Transverse colon (tissue), 4 donors: ENCODE results near the gene SSPN. TPM values are rescaled to one million over a fixed set of nuclear protein-coding genes. Genes with fewer than 3 reads are reported as not detected.

Experiments used
- DNase-seq: peaks from one replicate; pipeline ENCODE4 v3.0.0-alpha.2; 2019
- H3K27ac ChIP-seq, 4 donors: fragments of 200-600 bp; sonication (generic); 2 replicates each; pipeline ENCODE4 v1.5.1; 2016 to 2018; ENCODE audit warnings: inconsistent platforms in 4 of 4
- H3K27me3 ChIP-seq: fragments of 200-600 bp; sonication (generic); 2 replicates; pipeline ENCODE4 v1.5.1; 2017; ENCODE audit warnings: inconsistent platforms
- H3K36me3 ChIP-seq, 4 donors: fragments of 200-600 bp; sonication (generic); 2 replicates each; pipeline ENCODE4 v1.5.1; 2017 to 2019; ENCODE audit warnings: inconsistent platforms in 4 of 4
- H3K4me1 ChIP-seq, 4 donors: fragments of 200-600 bp; sonication (generic); 2 replicates each; pipeline ENCODE4 v1.5.1; 2017 to 2020; ENCODE audit warnings: inconsistent platforms in 4 of 4
- H3K4me3 ChIP-seq, 4 donors: fragments of 200-600 bp; sonication (generic); 1 replicate in 1 of 4; 2 replicates in 3 of 4; pipeline versions ENCODE4 v1.5.1 to v1.6.1; 2017 to 2019; ENCODE audit warnings: inconsistent platforms in 4 of 4
- H3K9me3 ChIP-seq, 2 donors: fragments of 200-600 bp; sonication (generic); 2 replicates each; pipeline ENCODE4 v1.5.1; 2017 to 2019; ENCODE audit warnings: inconsistent platforms in 2 of 2
- EP300 ChIP-seq: sonication (generic); formaldehyde crosslinking; IDR thresholded peaks from one replicate; pipeline ENCODE4 v1.6.1; 2017; ENCODE audit warnings: antibody characterized with exemption, low read depth
- POLR2A ChIP-seq: fragments of 450-650 bp; IDR thresholded peaks from one replicate; pipeline ENCODE4 v1.6.1; 2016; ENCODE audit warnings: antibody characterized with exemption, mild to moderate bottlenecking, moderate library complexity
- POLR2AphosphoS5 ChIP-seq, 3 donors: sonication (generic); formaldehyde crosslinking; IDR thresholded peaks; one replicate each; pipeline ENCODE4 v1.6.1; 2016; ENCODE audit warnings: antibody characterized with exemption in 3 of 3
- WGBS, 2 donors: methylation state at CpG; one replicate each; pipeline ENCODE4 v1.1.5; 2018; ENCODE audit warnings: low coverage in 1 of 2; 5-methylcytosine and 5-hydroxymethylcytosine counted together
- in situ Hi-C, 4 donors: fragments of 200-750 bp; cut with MboI; loops; one replicate each; pipeline versions ENCODE4 v1.15.0 to v1.15.1; 2017; ENCODE audit warnings: low sequenced_read_pairs in 3 of 4, low pct_ligation_motif_present in 1 of 4, low pct_unique_long_range_greater_than_20kb in 1 of 4
- intact Hi-C: fragments of 100-400 bp; cut with DNase I; formaldehyde crosslinking; loops from one replicate; pipeline ENCODE4 v1.15.1; 2023; ENCODE audit warnings: low total_unique reads
- total RNA-seq, 4 donors: library from RNA; depleted of rRNA; stranded (reverse); fragments of >200 nt; gene quantifications; one replicate each; pipeline ENCODE4 v1.1.0, GENCODE V29; 2016
- TF ChIP-seq, protein P1 (sequence below), 5 experiments: fragments of 200-600 bp in 3 of 5; fragments of 450-650 bp in 2 of 5; sonication (generic) in 3 of 5; IDR thresholded peaks; 1 replicate in 2 of 5; 2 replicates in 3 of 5; pipeline ENCODE4 v1.5.1; 2016 to 2017; ENCODE audit warnings: antibody characterized with exemption in 5 of 5, inconsistent platforms in 3 of 5, mild to moderate bottlenecking in 2 of 5, moderate library complexity in 1 of 5

Gene SSPN
- total RNA-seq, 4 donors from 2014 or later = 4.5 to 103 (median 15.0) TPM

DNA sequence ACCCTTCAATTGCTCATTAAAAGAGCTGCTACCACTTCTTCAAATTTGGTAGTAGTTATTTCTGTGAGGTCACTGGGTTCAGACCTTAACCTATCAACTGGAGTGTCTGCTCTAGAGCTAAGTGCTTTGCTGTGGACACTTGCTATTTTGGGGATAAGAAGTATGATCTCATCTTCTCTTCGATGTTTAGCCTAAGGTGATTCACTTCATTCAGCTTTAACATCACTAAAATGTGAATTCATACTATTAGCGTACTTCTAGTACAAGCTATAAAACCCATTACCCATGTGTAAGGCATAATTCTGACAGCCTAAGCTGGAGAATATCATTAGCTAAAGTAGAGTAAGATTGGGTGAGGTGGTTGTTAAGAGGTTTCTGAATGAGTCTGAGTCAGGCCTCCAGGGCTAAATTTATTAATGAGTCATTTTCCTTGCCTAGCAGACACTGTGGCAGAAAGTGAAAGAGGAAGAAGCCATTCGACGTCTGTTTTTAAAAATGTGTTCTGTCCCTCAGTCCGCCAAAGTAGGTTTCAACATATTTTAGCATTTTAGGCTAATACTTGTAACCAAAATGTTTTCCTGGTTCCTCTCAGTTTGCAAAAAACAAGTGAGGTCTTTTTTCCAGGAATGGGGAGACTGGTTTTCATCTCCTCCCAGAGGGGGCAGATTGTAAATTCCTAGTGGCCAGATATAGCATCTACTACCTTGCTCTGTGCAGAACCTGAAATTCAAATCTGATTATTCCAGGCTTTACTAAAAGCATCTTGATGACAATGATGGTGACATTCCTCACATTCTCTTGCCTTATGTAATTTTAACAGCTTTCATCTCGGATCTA is 103.6 kb downstream of the SSPN start:
- no peaks in the 10 kb centered on the region for H3K27me3 ChIP-seq
- no peak for DNase-seq

DNA sequence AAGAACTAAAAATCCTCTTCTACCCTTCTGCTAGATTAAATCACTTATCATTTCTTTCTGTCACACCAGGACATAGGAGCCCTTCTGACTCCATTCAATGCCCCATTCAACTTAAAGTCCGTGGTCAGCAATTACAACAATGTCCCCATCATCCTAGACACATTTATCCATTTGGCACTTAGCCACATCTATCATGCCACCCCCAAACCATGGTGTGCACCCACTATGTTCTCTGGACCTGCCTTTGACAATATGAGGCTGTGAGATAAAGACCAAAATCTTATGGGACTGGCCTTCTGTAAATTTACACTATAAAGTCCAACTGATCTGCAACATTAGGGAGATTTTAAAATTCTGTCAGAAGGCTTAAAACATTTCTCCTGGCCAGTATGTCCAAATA is 104.4 kb downstream of the SSPN start:
- TF ChIP-seq POLR2A = no peak
- TF ChIP-seq, protein P1, sequence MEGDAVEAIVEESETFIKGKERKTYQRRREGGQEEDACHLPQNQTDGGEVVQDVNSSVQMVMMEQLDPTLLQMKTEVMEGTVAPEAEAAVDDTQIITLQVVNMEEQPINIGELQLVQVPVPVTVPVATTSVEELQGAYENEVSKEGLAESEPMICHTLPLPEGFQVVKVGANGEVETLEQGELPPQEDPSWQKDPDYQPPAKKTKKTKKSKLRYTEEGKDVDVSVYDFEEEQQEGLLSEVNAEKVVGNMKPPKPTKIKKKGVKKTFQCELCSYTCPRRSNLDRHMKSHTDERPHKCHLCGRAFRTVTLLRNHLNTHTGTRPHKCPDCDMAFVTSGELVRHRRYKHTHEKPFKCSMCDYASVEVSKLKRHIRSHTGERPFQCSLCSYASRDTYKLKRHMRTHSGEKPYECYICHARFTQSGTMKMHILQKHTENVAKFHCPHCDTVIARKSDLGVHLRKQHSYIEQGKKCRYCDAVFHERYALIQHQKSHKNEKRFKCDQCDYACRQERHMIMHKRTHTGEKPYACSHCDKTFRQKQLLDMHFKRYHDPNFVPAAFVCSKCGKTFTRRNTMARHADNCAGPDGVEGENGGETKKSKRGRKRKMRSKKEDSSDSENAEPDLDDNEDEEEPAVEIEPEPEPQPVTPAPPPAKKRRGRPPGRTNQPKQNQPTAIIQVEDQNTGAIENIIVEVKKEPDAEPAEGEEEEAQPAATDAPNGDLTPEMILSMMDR (IDR thresholded peaks at IDR 0.05) = no peak
- no peak for TF ChIP-seq POLR2AphosphoS5 (IDR thresholded peaks at IDR 0.05)
- TF ChIP-seq EP300 = no peak
- DNase-seq = no peak
- Histone ChIP-seq H3K27me3 (no peaks in the 10 kb centered on the region), H3K4me1 (peaks cover 0 to 10% (median 4%) of the 10 kb centered on the region in 4 donors), H3K9me3 (no peaks in the 10 kb centered on the region), H3K27ac (peak overlapping the region; percentile 56 to 73 (median 66)), H3K4me3 (no peak overlapping the region), H3K36me3 (no peaks in the 10 kb centered on the region)
- 57 to 88% methylated on average over 1 of the region's 1 CpG for WGBS, 2 donors
- in situ Hi-C loops = no loop called here
- intact Hi-C loops = no loop called here

More for the DNA sequence above, 103.6 kb downstream of the SSPN start:
- peak in 1 of 3 donors; percentile 6 for TF ChIP-seq POLR2AphosphoS5 (IDR thresholded peaks at IDR 0.05)
- TF ChIP-seq POLR2A = no peak
- TF ChIP-seq, protein P1 (IDR thresholded peaks at IDR 0.05) = peak; percentile 8 to 42 (median 19)
- no peaks in the 10 kb centered on the region for H3K36me3 ChIP-seq
- H3K9me3 ChIP-seq = no peaks in the 10 kb centered on the region
- intact Hi-C loops (no loop called here), in situ Hi-C loops (no loop called here)
- 28 to 38% methylated on average over 4 to 6 of the region's 6 CpGs for WGBS, 2 donors
- no peak overlapping the region for H3K4me3 ChIP-seq
- peaks cover 0 to 10% (median 4%) of the 10 kb centered on the region in 4 donors for H3K4me1 ChIP-seq
- peak overlapping the region; percentile 56 to 73 (median 66) for H3K27ac ChIP-seq

Other genes with a start within 250 kb of the SSPN start
- 100 to 1,000 TPM in 1 of 4 donors, 10 to 100 TPM in 3; 13.1 to 332 (median 23.5) TPM for gene RASSF8, start 236.9 kb upstream of the SSPN start, total RNA-seq
- gene BHLHE41, start 70.5 kb upstream of the SSPN start, total RNA-seq = 10 to 100 TPM in 3 of 4 donors, not detected in 1; 12.2 to 22.8 (median 18.1) TPM